ENCODE data around the gene CADM2.
"Not testable (repeated sequence)": the region's sequence is repeated elsewhere in the genome, so short reads cannot be mapped to it uniquely, and the experiment has no call there.

The CADM2 gene

GRCh38 chr3:85935171-85935570 is 976.4 kb downstream of the CADM2 start:
- DNase-seq (ENCODE audit: low read depth) = no peak
- H3K4me3 ChIP-seq (ENCODE audit: low read length) = no peak overlapping the region
- TF ChIP-seq CTCF (conservative IDR thresholded peaks at IDR 0.05; ENCODE audit: low read depth, low read length) = no peak

GRCh38 chr3:85939074-85939482 is 980.3 kb downstream of the CADM2 start:
- no peak for TF ChIP-seq CTCF (conservative IDR thresholded peaks at IDR 0.05; ENCODE audit: low read depth, low read length)
- no peak overlapping the region for H3K4me3 ChIP-seq (ENCODE audit: low read length)
- peak; percentile 74 for DNase-seq (ENCODE audit: low read depth)

- no peak for DNase-seq (ENCODE audit: low read depth)
- TF ChIP-seq CTCF (conservative IDR thresholded peaks at IDR 0.05; ENCODE audit: low read depth, low read length) = no peak
- no peak overlapping the region for H3K4me3 ChIP-seq (ENCODE audit: low read length)
Observed at GRCh38 chr3:85950435-85950834, 991.6 kb downstream of the CADM2 start.

GRCh38 chr3:85960793-85961192 is 1002.0 kb downstream of the CADM2 start:
- DNase-seq (ENCODE audit: low read depth) = no peak
- no peak for TF ChIP-seq CTCF (conservative IDR thresholded peaks at IDR 0.05; ENCODE audit: low read depth, low read length)
- no peak overlapping the region for H3K4me3 ChIP-seq (ENCODE audit: low read length)

GRCh38 chr3:85977615-85978338 is 1019.0 kb downstream of the CADM2 start:
- H3K4me3 ChIP-seq (ENCODE audit: low read length) = no peak overlapping the region
- no peak for DNase-seq (ENCODE audit: low read depth)
- TF ChIP-seq CTCF (conservative IDR thresholded peaks at IDR 0.05; ENCODE audit: low read depth, low read length) = no peak

GRCh38 chr3:85979034-85979433 is 1020.2 kb downstream of the CADM2 start:
- DNase-seq (ENCODE audit: low read depth) = no peak
- TF ChIP-seq CTCF (conservative IDR thresholded peaks at IDR 0.05; ENCODE audit: low read depth, low read length) = no peak
- no peak overlapping the region for H3K4me3 ChIP-seq (ENCODE audit: low read length)

GRCh38 chr3:85989581-85989980 is 1030.8 kb downstream of the CADM2 start:
- not testable (repeated sequence) for DNase-seq (ENCODE audit: low read depth)

More at GRCh38 chr3:85989581-85989980, 1030.8 kb downstream of the CADM2 start:
- not testable (repeated sequence) for H3K4me3 ChIP-seq (ENCODE audit: low read length)
